Mononuclear cell (primary cell): ENCODE results near the gene LBHD2. TPM values are rescaled to one million over a fixed set of nuclear protein-coding genes. Genes with fewer than 3 reads are reported as not detected.

ENCODE experiments used
- H3K27me3 ChIP-seq: 2 replicates; pipeline ENCODE4 v1.6.0; 2011; ENCODE audit warnings: low read length, control low read depth; ENCODE audit not compliant: insufficient read depth
- H3K4me1 ChIP-seq: 2 replicates; pipeline ENCODE4 v1.5.1; 2011; ENCODE audit warnings: mild to moderate bottlenecking, low read length, control low read depth; ENCODE audit not compliant: insufficient read depth
- H3K4me3 ChIP-seq: 2 replicates; pipeline ENCODE4 v1.5.1; 2011; ENCODE audit warnings: mild to moderate bottlenecking, low read length, moderate library complexity
- H3K9me3 ChIP-seq: 2 replicates; pipeline ENCODE4 v1.5.1; 2011; ENCODE audit warnings: low read depth, mild to moderate bottlenecking, control low read depth, low read length
- total RNA-seq: library from RNA; depleted of rRNA; stranded (reverse); fragments of >200 nt; gene quantifications from one replicate; pipeline ENCODE4 v1.2.3, GENCODE V29; 2012

The LBHD2 gene
- total RNA-seq, 1 donor = not detected

DNA sequence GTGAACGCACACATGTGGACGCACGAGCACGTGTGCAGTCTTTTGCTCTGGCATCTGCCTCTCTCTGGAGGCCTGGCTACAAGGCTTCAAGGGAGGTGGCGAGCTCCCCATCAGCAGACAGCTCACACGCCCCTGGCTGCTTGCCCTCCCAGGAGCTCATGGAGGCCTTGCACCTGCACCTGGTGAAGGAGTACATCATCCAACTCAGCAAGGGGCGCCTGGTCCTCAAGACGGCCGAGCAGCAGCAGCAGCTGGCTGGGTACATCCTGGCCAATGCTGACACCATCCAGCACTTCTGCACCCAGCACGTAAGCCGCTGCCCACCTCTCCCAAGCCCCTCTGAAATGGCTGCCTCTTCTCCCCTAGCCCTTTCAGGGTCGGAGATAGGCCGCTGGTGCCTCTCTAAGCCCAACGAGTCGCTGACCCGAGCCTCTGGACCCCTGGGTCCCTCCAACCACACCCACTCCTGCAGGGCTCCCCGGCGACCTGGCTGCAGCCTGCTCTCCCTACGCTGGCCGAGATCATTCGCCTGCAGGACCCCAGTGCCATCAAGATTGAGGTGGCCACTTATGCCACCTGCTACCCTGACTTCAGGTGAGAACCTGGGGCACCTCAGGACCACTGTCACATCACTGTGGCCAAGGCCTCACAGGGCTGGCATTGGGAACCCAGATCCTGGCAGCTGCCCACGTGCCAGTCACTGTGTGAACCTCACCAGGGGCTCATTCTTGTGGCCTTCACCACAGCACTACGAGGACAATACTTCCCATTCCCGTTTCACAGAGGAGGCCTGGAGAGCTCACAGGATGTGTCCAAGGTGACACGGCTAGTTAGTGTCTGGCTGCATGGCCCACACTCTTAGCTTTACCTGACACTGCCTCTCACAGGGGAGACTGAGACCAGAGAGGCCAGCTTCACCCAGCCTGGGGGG lies 49.5 kb downstream of the LBHD2 start:
- H3K4me3 ChIP-seq = no peak overlapping the region
- H3K9me3 ChIP-seq = no peaks in the 10 kb centered on the region
- no peaks in the 10 kb centered on the region for H3K4me1 ChIP-seq
- no peaks in the 10 kb centered on the region for H3K27me3 ChIP-seq

DNA sequence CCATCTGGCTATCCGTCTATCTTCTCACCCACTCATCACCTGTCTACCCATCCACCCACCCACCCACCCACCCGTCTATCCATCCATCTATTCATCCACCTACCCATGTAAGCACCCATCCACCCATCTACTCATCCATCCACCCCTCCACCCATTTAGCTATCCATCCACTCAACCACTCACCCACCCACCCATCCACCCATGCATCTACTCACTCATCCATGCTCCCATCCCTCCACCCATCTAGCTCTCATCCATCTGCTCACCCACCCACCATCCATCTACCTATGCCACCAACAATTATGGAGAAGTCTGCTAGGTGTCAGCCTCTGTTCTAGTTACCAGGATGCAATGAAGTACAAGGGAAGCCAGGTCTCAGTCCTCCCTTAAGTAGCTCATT lies 50.4 kb downstream of the LBHD2 start:
- Histone ChIP-seq H3K27me3 (no peaks in the 10 kb centered on the region), H3K9me3 (no peaks in the 10 kb centered on the region), H3K4me1 (no peaks in the 10 kb centered on the region), H3K4me3 (no peak overlapping the region)

- H3K9me3 ChIP-seq = no peaks in the 10 kb centered on the region
- H3K4me3 ChIP-seq = no peak overlapping the region
- no peaks in the 10 kb centered on the region for H3K27me3 ChIP-seq
- no peaks in the 10 kb centered on the region for H3K4me1 ChIP-seq
Observed at GRCh38 chr14:103134919-103135318, 50.9 kb downstream of the LBHD2 start.

DNA sequence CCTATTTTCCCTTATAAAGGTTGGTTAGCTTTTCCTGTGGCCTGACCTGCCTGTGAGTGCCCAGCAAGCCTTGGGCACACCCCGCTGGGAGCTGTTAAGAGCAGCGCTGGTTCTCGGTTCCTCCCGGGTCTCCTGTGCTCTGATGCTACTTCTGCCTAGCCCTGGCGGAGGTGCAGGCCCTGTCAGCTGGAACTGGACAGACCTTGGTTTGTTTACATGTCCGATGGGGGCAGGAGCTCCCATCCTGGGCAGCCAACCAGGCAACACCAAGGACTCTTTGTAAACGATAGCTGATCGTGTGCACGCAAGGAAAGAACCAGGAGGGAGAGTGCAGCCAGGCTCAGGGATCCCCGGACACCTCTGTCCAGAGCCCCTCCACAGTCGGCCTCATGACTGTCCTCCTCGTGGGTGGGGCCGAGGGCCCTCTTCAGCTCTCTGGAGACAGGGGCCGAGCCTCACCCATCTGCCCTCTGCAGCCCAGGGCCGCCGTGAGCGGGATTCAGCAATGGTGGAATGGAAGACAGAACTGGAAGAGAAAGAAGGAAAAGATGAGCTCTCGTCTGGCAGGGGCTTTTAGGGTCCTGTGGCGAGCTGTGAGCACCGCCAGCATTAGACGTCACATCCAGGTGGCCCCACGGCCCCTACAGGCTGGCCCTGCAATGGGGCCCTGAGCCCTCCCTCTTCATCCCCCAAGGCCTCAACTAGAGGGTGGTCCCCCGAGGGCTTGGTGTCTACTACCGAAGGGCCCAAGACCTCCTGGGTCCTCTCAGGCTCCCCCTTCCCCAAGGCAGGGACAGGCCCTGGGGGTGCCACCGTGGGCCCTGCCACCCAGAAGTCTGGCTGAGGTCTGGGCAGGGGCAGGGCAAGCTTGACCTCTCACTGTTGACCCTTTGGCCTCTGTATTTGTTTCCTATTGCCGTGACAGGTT lies 51.6 kb downstream of the LBHD2 start:
- no peaks in the 10 kb centered on the region for H3K4me1 ChIP-seq
- no peak overlapping the region for H3K4me3 ChIP-seq
- H3K27me3 ChIP-seq = no peaks in the 10 kb centered on the region
- H3K9me3 ChIP-seq = no peaks in the 10 kb centered on the region

DNA sequence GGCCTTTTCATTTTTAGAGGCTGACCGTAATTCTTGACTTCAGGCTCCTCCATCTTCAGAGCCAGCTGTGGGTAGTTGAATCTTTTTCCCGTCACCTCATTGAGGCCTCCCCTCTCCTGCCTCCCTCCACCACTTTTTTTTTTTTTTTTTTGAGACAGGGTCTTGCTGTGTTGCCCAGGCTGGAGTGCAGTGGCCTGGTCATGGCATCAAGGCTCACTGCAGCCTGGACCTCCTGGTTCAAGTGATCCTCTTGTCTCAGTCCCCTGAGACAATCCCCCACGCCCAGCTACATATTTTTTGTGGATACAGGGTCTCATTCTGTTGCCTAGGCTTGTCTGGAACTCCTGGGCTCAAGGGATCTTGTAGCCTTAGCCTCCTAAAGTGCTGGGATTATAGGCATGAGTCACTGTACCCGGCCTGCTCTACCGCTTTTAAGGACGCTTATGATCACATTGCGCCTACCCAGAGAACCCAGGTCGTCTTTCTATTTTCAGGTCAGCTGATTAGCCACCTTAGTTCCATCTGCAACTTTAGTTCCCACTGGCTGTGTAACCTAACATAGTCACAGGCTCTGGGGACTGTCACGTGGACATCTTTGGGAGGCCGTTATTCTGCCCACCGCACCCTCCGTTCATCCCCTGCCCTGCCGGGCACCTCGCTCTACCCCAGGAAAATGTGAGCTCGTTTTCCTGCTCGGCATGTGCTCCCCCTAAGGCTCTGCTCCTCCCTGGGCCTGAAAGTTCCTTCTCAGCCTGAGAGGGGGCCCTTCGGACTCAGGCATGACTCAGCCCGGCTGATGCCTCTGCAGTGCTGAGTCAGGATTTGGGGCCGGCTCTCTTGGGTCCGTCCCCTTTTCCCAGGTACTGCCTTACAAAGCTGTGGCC lies 52.6 kb downstream of the LBHD2 start:
- Histone ChIP-seq H3K27me3 (peaks cover 2% of the 10 kb centered on the region), H3K4me3 (no peak overlapping the region), H3K4me1 (no peaks in the 10 kb centered on the region), H3K9me3 (no peaks in the 10 kb centered on the region)

DNA sequence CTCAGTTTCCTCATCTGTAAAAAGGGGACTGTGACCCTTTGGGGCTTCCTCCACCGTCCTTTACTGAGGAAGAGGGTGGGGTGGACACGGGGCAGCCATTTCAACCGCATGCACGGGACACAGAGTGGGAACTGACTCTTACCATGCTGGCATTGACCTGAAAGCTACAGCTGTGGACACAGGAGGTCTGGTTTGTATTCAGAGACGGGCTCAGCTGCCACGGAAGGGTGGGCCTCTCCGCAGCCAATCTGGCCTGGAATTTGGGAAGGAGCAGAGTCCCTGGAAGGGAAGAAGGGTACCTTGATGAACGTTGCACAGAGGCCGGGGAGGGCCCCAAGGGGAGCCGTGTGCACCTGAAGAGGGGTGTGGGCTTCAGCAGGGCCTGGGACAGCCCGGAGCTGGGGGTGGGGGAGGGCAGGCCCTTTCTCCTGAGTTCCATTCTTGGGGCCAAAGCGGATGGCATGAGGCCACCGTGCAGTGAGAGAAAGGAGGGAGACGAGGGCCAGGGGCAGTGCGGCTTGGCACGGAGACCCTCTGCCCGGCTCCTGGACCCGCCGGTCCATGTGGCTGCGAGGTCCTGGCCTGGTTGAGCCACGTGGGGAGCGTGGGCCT lies 53.8 kb downstream of the LBHD2 start:
- no peak overlapping the region for H3K4me3 ChIP-seq
- H3K4me1 ChIP-seq = no peaks in the 10 kb centered on the region
- peaks cover 11% of the 10 kb centered on the region for H3K27me3 ChIP-seq
- H3K9me3 ChIP-seq = no peaks in the 10 kb centered on the region

DNA sequence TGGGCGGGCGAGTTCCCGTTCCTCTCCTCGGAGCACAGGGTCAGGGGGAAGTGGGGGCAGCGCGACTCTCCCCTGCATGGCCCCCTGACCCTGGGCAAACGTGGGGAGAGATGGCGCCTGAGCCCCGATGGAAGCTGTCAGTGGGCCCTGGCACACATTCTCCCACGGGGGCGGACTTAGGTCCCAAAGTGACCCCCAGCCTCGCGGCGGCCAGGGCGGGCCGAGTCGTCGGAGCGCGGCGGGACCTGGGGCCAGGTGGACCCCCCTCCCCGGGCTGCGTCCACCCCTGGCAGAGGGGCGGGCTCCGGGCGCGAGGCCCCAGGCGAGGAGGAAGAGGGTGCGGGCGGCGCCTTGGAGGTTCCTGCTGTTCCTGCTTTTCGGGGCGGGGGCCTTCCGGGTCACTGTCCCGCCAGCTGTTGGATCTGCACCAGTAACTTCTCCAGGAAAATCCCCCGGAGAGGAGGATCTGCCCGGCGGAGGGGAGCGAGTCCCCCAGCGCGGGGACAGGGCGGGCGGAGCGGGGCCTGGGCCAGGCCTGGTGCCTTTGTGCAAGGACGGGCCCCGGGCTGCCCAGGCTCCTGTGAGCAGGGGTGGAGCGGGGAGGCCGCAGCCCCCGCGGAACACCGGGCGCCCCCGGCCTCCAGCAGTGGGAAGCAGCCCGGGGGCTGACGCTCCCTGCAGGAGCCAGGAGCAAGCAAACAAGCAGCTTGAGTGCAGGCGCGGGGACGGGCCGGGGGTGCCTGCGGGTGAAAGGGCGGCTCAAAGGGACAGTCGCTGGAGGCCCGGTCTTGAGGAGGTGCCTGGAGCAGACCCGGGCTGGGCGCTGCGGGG lies 54.5 kb downstream of the LBHD2 start:
- Histone ChIP-seq H3K27me3 (peaks cover 13% of the 10 kb centered on the region), H3K9me3 (no peaks in the 10 kb centered on the region), H3K4me1 (no peaks in the 10 kb centered on the region), H3K4me3 (no peak overlapping the region)

- Histone ChIP-seq H3K4me1 (no peaks in the 10 kb centered on the region), H3K27me3 (peaks cover 13% of the 10 kb centered on the region), H3K4me3 (no peak overlapping the region), H3K9me3 (no peaks in the 10 kb centered on the region)
Observed at GRCh38 chr14:103139132-103140025, 55.4 kb downstream of the LBHD2 start.

Other genes starting within 250 kb of the LBHD2 start
- gene AMN, start 161.5 kb upstream of the LBHD2 start, total RNA-seq = 0.84 TPM
- gene CDC42BPB, start 26.7 kb upstream of the LBHD2 start, total RNA-seq = 14.1 TPM
- not detected for gene EXOC3L4, start 10.5 kb downstream of the LBHD2 start, total RNA-seq
- gene TNFAIP2, start 39.3 kb downstream of the LBHD2 start, total RNA-seq = 410 TPM